ENCODE data around the gene PRSS27.
"Not testable (repeated sequence)": the region's sequence is repeated elsewhere in the genome, so short reads cannot be mapped to it uniquely, and the experiment has no call there.

PRSS27 gene

GRCh38 chr16:2721634-2722173 is 1.7 kb upstream of the PRSS27 start:
- FAIRE-seq = not testable (repeated sequence)

- FAIRE-seq = no peak
These were observed 952 bp upstream of the PRSS27 start for GRCh38 chr16:2720719-2721633.

GRCh38 chr16:2719328-2720063 is 528 bp downstream of the PRSS27 start:
- FAIRE-seq = no peak

- FAIRE-seq = no peak
These were observed 2.4 kb downstream of the PRSS27 start for GRCh38 chr16:2717383-2718263.

- no peak for FAIRE-seq
These were observed 3.1 kb downstream of the PRSS27 start for GRCh38 chr16:2716948-2717347.

GRCh38 chr16:2715966-2716885 is 3.8 kb downstream of the PRSS27 start:
- no peak for FAIRE-seq

GRCh38 chr16:2715519-2715918 is 4.5 kb downstream of the PRSS27 start:
- no peak for FAIRE-seq

GRCh38 chr16:2715064-2715463 is 5.0 kb downstream of the PRSS27 start:
- FAIRE-seq = no peak

GRCh38 chr16:2713985-2714774 is 5.8 kb downstream of the PRSS27 start:
- FAIRE-seq = no peak

- no peak for FAIRE-seq
These were observed 6.5 kb downstream of the PRSS27 start for GRCh38 chr16:2713523-2713922.

GRCh38 chr16:2712546-2712945 is 7.5 kb downstream of the PRSS27 start:
- no peak for FAIRE-seq

GRCh38 chr16:2712063-2712441 is 8.0 kb downstream of the PRSS27 start:
- no peak for FAIRE-seq

- no peak for FAIRE-seq
These were observed 8.5 kb downstream of the PRSS27 start for GRCh38 chr16:2711370-2712062.

- no peak for FAIRE-seq
These were observed 9.3 kb downstream of the PRSS27 start for GRCh38 chr16:2710711-2711231.

GRCh38 chr16:2710021-2710710 is 9.9 kb downstream of the PRSS27 start:
- FAIRE-seq = no peak

GRCh38 chr16:2709588-2709984 is 10.4 kb downstream of the PRSS27 start:
- no peak for FAIRE-seq

GRCh38 chr16:2708955-2709587 is 11.0 kb downstream of the PRSS27 start:
- no peak for FAIRE-seq

GRCh38 chr16:2708290-2708639 is 11.8 kb downstream of the PRSS27 start:
- no peak for FAIRE-seq

Data from colon (tissue), 2 donors.